CD4-positive, alpha-beta T cell treated with Interleukin-6 for 4 hours (primary cell): ENCODE data around the gene ARPC1A.

ENCODE experiments used
- DNase-seq: peaks from one replicate; pipeline ENCODE4 v3.0.0-alpha.2; 2020; ENCODE audit warnings: mixed read lengths

Gene ARPC1A

GRCh38 chr7:99410635-99411034 lies 84.9 kb downstream of the ARPC1A start:
- no peak for DNase-seq

DNA sequence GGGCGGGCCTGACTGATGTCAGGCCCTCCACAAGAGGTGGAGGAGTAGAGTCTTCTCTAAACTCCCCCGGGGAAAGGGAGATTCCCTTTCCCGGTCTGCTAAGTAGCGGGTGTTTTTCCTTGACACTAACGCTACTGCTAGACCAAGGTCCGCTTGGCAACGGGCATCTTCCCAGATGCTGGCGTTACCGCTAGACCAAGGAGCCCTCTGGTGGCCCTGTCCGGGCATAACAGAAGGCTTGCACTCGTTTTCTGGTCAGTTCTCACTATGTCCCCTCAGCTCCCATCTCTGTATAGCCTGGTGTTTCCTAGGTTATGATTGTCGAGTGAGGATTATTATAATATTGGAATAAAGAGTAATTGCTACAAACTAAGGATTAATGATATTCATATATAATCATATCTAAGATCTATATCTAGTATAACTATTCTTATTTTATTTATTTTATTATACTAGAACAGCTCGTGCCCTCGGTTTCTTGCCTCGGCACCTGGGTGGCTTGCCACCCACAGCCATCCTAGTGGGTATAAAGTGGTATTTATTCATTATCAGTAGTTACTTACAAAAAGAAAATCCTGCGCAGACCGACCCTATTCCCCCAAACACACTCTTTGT lies 89.9 kb downstream of the ARPC1A start:
- DNase-seq: peak; percentile 23
